ENCODE measurements around the gene PDGFB. TPM values are rescaled to one million over a fixed set of nuclear protein-coding genes. Genes with fewer than 3 reads are reported as not detected.

The PDGFB gene
- total RNA-seq, 1 experiment from 2014 or later = 13.1 TPM

DNA sequence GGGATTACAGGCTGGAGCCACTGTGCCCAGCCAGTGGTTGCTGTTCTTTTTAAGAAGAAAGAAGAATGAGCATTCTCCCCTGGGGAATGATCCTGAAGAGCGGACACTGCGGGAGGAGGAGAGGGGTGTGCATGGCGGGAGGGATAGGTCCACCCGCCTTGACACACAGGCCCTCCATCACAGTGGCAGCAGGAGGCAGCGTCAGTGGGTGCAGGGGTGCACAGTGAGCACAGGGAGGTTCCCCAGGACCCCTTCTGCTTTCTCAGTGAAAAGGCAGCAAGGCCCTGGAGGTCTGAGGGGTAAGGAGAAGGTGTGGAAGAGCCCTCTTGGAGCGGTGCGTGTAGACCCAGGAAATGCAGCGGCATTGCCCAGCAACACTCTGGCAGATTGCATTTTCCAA, 63.4 kb downstream of the PDGFB start:
- H3K27ac ChIP-seq (ENCODE audit: low read depth, low read length) = no peak overlapping the region
- H3K79me2 ChIP-seq (ENCODE audit: insufficient read depth, low read length) = no peaks in the 10 kb centered on the region
- no peaks in the 10 kb centered on the region for H3K36me3 ChIP-seq (ENCODE audit: control insufficient read depth in 1 of 2, insufficient read depth in 2 of 2, low read length in 2 of 2)
- no peak overlapping the region for H3K4me3 ChIP-seq (replicated peaks in 1 of 2; ENCODE audit: low read depth in 1 of 2, low read length in 2 of 2)
- no TSS peak for BruUV-seq (replicated peaks)
- ChIA-PET CTCF (no interaction called here), RAD21 (ENCODE audit: low non-redundant PET in 1 of 2, low total read pairs in 2 of 2, uncharacterized antibody in 2 of 2, unreplicated experiment in 2 of 2) (no interaction called here), POLR2A (no interaction called here)
- no peaks in the 10 kb centered on the region for H3K27me3 ChIP-seq (ENCODE audit: insufficient read depth, low read length)
- no peaks in the 10 kb centered on the region for H4K20me1 ChIP-seq (ENCODE audit: insufficient read depth)
- no peak overlapping the region for H2AFZ ChIP-seq (ENCODE audit: low read depth, low read length, poor library complexity, severe bottlenecking)
- TF ChIP-seq, protein P1, sequence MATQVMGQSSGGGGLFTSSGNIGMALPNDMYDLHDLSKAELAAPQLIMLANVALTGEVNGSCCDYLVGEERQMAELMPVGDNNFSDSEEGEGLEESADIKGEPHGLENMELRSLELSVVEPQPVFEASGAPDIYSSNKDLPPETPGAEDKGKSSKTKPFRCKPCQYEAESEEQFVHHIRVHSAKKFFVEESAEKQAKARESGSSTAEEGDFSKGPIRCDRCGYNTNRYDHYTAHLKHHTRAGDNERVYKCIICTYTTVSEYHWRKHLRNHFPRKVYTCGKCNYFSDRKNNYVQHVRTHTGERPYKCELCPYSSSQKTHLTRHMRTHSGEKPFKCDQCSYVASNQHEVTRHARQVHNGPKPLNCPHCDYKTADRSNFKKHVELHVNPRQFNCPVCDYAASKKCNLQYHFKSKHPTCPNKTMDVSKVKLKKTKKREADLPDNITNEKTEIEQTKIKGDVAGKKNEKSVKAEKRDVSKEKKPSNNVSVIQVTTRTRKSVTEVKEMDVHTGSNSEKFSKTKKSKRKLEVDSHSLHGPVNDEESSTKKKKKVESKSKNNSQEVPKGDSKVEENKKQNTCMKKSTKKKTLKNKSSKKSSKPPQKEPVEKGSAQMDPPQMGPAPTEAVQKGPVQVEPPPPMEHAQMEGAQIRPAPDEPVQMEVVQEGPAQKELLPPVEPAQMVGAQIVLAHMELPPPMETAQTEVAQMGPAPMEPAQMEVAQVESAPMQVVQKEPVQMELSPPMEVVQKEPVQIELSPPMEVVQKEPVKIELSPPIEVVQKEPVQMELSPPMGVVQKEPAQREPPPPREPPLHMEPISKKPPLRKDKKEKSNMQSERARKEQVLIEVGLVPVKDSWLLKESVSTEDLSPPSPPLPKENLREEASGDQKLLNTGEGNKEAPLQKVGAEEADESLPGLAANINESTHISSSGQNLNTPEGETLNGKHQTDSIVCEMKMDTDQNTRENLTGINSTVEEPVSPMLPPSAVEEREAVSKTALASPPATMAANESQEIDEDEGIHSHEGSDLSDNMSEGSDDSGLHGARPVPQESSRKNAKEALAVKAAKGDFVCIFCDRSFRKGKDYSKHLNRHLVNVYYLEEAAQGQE (IDR thresholded peaks at IDR 0.05; ENCODE audit: low read depth) = no peak
- TF ChIP-seq, protein P2, sequence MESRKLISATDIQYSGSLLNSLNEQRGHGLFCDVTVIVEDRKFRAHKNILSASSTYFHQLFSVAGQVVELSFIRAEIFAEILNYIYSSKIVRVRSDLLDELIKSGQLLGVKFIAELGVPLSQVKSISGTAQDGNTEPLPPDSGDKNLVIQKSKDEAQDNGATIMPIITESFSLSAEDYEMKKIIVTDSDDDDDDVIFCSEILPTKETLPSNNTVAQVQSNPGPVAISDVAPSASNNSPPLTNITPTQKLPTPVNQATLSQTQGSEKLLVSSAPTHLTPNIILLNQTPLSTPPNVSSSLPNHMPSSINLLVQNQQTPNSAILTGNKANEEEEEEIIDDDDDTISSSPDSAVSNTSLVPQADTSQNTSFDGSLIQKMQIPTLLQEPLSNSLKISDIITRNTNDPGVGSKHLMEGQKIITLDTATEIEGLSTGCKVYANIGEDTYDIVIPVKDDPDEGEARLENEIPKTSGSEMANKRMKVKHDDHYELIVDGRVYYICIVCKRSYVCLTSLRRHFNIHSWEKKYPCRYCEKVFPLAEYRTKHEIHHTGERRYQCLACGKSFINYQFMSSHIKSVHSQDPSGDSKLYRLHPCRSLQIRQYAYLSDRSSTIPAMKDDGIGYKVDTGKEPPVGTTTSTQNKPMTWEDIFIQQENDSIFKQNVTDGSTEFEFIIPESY (IDR thresholded peaks at IDR 0.05; ENCODE audit: extremely low read depth, insufficient replicate concordance, low read length) = no peak
- TF ChIP-seq EGR1 (IDR thresholded peaks at IDR 0.05; ENCODE audit: low read depth) = no peak
- TF ChIP-seq SRF (IDR thresholded peaks at IDR 0.05; ENCODE audit: low read depth) = no peak
- TF ChIP-seq SIN3A (IDR thresholded peaks at IDR 0.05; ENCODE audit: low read depth) = no peak
- no peak for TF ChIP-seq YY1 (IDR thresholded peaks at IDR 0.05; ENCODE audit: extremely low read depth, insufficient replicate concordance, low read depth, low read length)
- TF ChIP-seq EZH2 (IDR thresholded peaks at IDR 0.05) = no peak
- TF ChIP-seq ZNF274 (IDR thresholded peaks at IDR 0.05; ENCODE audit: low read depth, low read length) = no peak
- no peak for TF ChIP-seq POLR2AphosphoS5 (IDR thresholded peaks at IDR 0.05; ENCODE audit: low read depth, low read length)
- intact Hi-C loops (cut with micrococcal nuclease) = no loop called here
- H3K9me3 ChIP-seq (ENCODE audit: control insufficient read depth in 1 of 2, insufficient read depth in 1 of 2, low read depth in 1 of 2, low read length in 2 of 2) = peaks cover 0 to 12% of the 10 kb centered on the region in 2 experiments; a peak in 1 of 4 replicates
- H3K4me1 ChIP-seq (ENCODE audit: control insufficient read depth in 1 of 2, insufficient read depth in 2 of 2, low read length in 2 of 2) = peaks cover 7 to 50% of the 10 kb centered on the region in 2 experiments
- H3K9ac ChIP-seq (ENCODE audit: low read length) = no peak overlapping the region
- H3K9me2 ChIP-seq (ENCODE audit: insufficient read depth) = no peaks in the 10 kb centered on the region
- no peak for ATAC-seq
- H3K4me2 ChIP-seq (ENCODE audit: low read length) = no peak overlapping the region
- DNase-seq (ENCODE audit: low read depth, low spot score) = no peak

Data from HCT116 (cell line).